Thymus (tissue), 11 donors: ENCODE data around the gene KLHL8. TPM values are rescaled to one million over a fixed set of nuclear protein-coding genes. Genes with fewer than 3 reads are reported as not detected.

Source experiments
- DNase-seq, 9 donors: peaks; one replicate each; pipeline ENCODE4 v3.0.0-alpha.2; 2013; ENCODE audit warnings: low spot score in 9 of 9, low read depth in 6 of 9, missing footprints in 1 of 9
- H3K27ac ChIP-seq, 2 donors: one replicate each; pipeline ENCODE4 v1.5.1; 2013; ENCODE audit warnings: control low read depth in 1 of 2, low read depth in 1 of 2, low read length in 1 of 2, mild to moderate bottlenecking in 1 of 2, moderate library complexity in 1 of 2
- H3K27me3 ChIP-seq, 2 donors: one replicate each; pipeline ENCODE4 v1.5.1; 2013; ENCODE audit warnings: low read length in 1 of 2; ENCODE audit not compliant: control insufficient read depth in 2 of 2, insufficient read depth in 1 of 2
- H3K36me3 ChIP-seq, 2 donors: one replicate each; pipeline ENCODE4 v1.5.1; 2013; ENCODE audit warnings: low read length in 1 of 2, mild to moderate bottlenecking in 1 of 2, moderate library complexity in 1 of 2; ENCODE audit not compliant: control insufficient read depth in 2 of 2, insufficient read depth in 2 of 2
- H3K4me1 ChIP-seq, 2 donors: one replicate each; pipeline ENCODE4 v1.5.1; 2013; ENCODE audit warnings: low read length in 2 of 2; ENCODE audit not compliant: control insufficient read depth in 2 of 2, insufficient read depth in 2 of 2
- H3K4me3 ChIP-seq, 2 donors: one replicate each; pipeline ENCODE4 v1.5.1; 2013; ENCODE audit warnings: low read length in 2 of 2, control low read depth in 1 of 2, mild to moderate bottlenecking in 1 of 2
- H3K9me3 ChIP-seq, 2 donors: one replicate each; pipeline ENCODE4 v1.5.1; 2013; ENCODE audit warnings: low read length in 1 of 2, mild to moderate bottlenecking in 1 of 2; ENCODE audit not compliant: control insufficient read depth in 2 of 2, insufficient read depth in 1 of 2
- WGBS: extraction: QIAGEN DNeasy Blood & Tissue Kit; methylation state at CpG from one replicate; pipeline ENCODE4 v1.1.7; 2013; 5-methylcytosine and 5-hydroxymethylcytosine counted together
- polyA plus RNA-seq: library from polyadenylated mRNA; stranded (reverse); fragments of 200-250 nt; gene quantifications from one replicate; pipeline ENCODE4 v1.2.3, GENCODE V29; 2013
- total RNA-seq: library from RNA; stranded (reverse); fragments of 120-200 nt; gene quantifications from one replicate; pipeline ENCODE4 v1.2.4, GENCODE V29; 2013
- donor health status: healthy.

KLHL8 gene
- total and polyA plus RNA-seq, 2 donors, result 4.2 to 9.1 TPM

- Histone ChIP-seq H3K4me3 (no peak overlapping the region), H3K27ac (no peak overlapping the region), H3K4me1 (peaks cover 0 to 3% of the 10 kb centered on the region in 2 donors), H3K27me3 (no peaks in the 10 kb centered on the region), H3K36me3 (peaks cover 49 to 79% of the 10 kb centered on the region in 2 donors), H3K9me3 (no peaks in the 10 kb centered on the region)
- WGBS, result 94% methylated on average over 1 of the region's 1 CpG
- DNase-seq, result no peak
Measured at GRCh38 chr4:87116231-87116630, 104.2 kb downstream of the KLHL8 start.

GRCh38 chr4:87114245-87115062 lies 106.0 kb downstream of the KLHL8 start:
- no peak for DNase-seq
- peaks cover 0 to 3% of the 10 kb centered on the region in 2 donors for H3K4me1 ChIP-seq
- H3K4me3 ChIP-seq, result no peak overlapping the region
- no peaks in the 10 kb centered on the region for H3K9me3 ChIP-seq
- peaks cover 42 to 67% of the 10 kb centered on the region in 2 donors for H3K36me3 ChIP-seq
- no peak overlapping the region for H3K27ac ChIP-seq
- WGBS, result 97% methylated on average over 24 of the region's 24 CpGs
- no peaks in the 10 kb centered on the region for H3K27me3 ChIP-seq

- peaks cover 42 to 64% of the 10 kb centered on the region in 2 donors for H3K36me3 ChIP-seq
- no peaks in the 10 kb centered on the region for H3K9me3 ChIP-seq
- WGBS, result 97% methylated on average over 4 of the region's 4 CpGs
- no peaks in the 10 kb centered on the region for H3K27me3 ChIP-seq
- no peak for DNase-seq
- no peak overlapping the region for H3K27ac ChIP-seq
- H3K4me1 ChIP-seq, result peaks cover 0 to 3% of the 10 kb centered on the region in 2 donors
- no peak overlapping the region for H3K4me3 ChIP-seq
Measured at GRCh38 chr4:87112063-87112462, 108.4 kb downstream of the KLHL8 start.

Other genes starting within 250 kb of the KLHL8 start
- 0.14 TPM for gene HSD17B13, start 102.3 kb upstream of the KLHL8 start, total RNA-seq
- 0.43 TPM for gene HSD17B13, start 102.3 kb upstream of the KLHL8 start, polyA plus RNA-seq
- gene HSD17B11, start 170.6 kb upstream of the KLHL8 start, total RNA-seq, result 39.1 TPM
- gene HSD17B11, start 170.6 kb upstream of the KLHL8 start, polyA plus RNA-seq, result 59.9 TPM
- 9.8 TPM for gene NUDT9, start 202.0 kb upstream of the KLHL8 start, total RNA-seq
- gene NUDT9, start 202.0 kb upstream of the KLHL8 start, polyA plus RNA-seq, result 34.5 TPM